ENCODE results near the gene OR2V2.
A peak's percentile ranks its signal among the peaks of the same experiment; 100 is the strongest.
"Not testable (repeated sequence)": the region's sequence is repeated elsewhere in the genome, so short reads cannot be mapped to it uniquely, and the experiment has no call there.

Gene OR2V2

DNA sequence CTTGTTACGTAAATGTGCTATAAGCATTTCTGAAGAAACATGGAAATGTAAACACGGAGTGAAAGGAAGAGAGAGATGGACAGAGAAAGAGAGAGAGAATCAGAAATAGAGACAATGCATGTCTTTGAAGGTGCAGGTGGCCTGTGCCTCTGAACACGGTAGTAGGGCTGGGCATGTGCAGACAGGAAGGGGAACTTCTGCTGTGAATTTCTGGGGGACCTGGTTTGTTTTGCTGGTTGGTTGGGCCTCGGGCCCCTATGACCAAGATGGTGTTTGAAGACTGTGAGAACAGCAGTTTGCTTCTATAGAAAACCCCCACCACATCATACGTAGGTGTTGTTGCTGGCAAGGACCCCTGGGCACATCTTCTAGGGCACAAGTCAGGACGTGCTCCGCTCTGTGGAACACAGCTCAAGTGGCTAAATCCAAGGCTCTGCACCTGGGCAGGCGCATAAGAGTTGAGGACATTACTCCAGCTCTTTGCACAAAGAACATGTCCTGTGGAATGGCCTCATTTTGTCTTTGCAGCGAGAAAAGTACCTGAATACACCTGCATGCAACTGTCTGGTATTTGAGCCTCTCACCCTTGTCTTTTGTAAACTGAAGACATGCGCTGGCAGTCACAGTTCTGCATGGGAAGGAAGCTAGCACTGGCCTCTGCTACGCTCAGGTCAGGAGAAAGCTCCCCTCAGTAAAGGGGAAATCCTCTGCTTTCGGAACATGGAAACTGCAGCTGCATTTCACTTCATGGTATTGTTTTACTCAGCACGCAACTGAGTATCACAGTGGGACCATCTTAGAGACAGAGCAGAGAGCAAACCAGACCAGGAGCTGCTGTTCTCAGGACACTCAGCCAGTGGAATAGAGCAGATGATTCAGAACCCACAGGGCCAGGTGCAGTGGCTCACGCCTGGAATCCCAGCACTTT is 2.7 kb downstream of the OR2V2 start:
- DNase-seq, result no peak

GRCh38 chr5:181151146-181151545 is 3.8 kb downstream of the OR2V2 start:
- no peak for DNase-seq

GRCh38 chr5:181152406-181152805 is 5.0 kb downstream of the OR2V2 start:
- DNase-seq, result no peak

DNA sequence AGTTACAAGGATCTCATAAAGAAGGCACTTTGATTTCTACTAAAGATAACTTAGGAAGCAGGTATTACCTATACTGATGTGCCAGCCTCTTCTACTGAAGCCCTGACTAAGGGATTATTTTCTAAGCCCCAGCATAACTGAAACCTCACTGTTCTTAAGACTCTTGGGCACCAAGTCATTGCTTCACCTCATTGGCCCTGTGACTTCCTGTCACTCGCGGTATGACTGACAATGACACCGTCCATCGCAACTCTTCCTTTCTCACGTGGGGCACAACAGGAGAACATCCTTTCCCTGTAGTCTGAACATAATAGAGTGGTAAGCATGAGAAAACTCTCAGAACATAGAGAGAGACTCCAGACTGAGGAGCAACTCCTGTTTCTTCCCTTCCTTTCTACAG is 6.4 kb downstream of the OR2V2 start:
- DNase-seq, result no peak

DNA sequence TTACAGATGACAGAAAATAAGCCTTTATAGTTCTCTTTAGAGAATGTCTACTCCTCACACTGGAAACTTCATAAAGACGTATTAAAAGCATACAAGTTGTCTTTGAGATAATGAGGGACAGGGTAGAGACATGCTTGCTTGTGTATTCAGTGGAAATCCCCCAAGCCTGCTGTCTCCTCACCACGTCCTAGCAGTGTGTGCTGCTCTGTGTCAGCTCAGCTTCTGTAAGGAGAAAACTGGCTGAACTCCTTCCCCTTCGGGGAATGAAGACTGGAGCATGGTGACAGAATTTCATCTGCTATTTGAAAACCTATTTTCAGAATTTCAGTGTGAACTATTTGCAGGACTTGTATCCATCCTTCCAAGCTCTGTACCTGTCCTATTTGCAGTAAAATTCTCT is 9.4 kb downstream of the OR2V2 start:
- DNase-seq, result no peak

DNA sequence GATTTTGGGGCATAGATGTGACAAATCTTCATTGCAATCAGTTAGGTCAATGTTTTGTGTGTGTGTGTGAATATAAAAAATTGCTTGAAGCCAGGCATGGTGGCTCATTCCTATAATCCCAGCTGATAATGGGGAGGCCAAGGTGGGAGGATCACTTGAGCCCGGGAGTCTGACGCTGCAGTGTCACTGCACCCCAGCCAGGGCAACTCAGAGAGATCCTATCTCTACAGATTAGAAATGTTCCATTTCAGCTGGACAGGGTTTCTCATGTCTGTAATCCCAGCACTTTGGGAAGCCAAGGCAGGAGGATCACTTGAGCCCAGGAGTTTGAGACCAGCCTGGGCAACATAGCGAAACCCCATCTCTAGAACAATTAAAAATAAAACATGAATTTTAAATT is 11.5 kb downstream of the OR2V2 start:
- DNase-seq, result no peak

DNA sequence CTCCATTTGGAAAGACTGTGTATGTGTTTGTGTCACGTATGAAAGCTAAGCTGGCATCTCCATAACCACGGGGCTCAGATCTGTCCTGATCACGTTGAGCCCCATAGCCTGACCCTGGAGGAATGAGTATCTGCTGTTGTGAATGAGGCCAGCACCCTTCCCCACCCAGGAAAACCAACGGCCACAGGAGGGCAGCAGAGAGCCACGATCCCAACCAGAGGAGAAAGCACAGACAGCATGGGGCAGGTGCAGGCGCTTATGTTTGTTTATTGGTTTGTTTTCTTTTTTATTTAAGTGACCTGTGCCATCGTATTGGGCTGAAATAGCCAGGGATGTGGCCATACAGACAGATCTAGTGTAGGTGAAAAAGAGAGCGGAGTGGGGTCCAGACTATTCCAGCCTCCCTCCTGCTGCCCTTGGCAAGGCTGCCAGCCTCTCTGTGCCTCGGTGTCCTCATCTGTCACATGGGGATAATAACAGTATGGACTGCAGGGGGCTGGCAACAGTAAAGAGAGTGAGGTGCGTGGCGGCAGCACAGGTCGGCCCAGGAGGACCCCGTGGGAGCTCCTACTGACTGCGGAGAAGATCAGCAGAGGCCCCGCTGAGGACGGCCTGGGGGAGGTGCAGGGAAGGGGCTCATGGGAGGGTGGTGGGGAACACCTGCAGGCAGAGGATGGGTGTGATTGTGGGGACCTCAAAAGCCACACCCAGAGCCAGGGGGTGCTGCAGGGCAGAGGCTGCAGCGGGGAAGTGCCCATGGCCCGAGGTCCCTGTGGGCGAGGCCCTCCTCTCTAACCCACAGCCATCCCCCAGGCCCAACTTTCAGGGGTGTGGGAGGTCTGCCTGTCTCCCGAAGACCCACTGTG is 12.1 kb downstream of the OR2V2 start:
- DNase-seq, result no peak

DNA sequence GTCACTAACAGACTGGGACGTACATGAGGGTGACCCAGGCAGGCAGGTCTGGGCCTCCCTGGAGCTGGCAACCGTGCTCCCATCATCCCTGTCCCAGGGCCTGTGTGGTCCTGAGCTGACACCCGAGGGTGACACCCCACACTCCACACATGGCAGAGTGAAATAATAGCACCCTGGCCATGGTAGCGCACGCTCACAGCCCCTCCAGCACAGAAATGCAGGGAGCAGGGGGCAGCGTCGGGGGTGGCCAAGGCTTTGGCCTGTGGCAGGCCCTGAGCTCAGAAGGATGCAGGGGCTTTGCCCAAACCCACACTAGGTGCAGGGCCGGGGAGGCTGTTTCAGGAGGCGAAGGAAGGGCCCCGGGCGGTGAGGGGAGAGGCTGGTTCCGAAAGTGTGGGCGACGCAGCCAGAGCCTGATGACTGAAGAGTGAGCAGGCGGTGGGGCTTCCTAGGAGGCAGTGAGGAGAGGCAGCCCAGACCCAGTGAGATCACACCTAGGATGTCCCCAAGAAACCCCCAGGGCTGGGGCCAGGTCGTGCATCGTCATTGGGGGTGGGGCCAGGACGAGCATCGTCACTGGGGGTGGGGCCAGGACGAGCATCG is 12.9 kb downstream of the OR2V2 start:
- no peak for DNase-seq

GRCh38 chr5:181160755-181161533 is 13.6 kb downstream of the OR2V2 start:
- DNase-seq, result not testable (repeated sequence)

DNA sequence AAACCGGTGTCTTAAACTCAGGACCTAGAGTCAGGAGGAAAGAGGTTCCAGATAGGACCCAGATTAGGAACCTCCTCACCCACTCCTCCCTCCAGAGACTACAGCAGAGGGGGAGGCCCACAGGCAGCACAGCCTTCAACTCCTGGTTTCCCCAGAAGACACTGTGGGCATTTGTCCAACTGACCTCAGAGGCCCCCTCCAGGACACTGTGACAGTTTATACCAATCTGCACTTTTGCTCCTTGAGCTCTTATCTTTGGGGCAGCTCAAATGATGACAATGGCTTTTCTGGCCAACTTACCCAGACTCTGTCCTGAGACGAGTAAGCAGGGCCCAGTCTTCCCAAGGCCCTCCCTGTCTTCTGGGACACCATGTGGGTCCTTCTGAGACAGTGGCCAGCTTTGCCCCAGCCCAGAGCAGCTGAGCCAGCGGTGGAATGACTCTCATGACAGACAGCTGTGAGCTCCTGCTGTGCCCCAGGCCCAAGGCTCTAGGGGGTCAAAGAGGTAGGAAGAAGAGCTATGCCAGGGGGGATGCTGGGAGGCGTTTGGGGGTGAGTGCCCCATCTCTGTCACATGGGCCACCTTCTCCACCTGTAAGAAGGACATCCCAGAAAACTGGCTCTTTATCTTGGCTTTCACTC is 14.3 kb downstream of the OR2V2 start:
- no peak for DNase-seq

GRCh38 chr5:181163487-181164075 is 16.2 kb downstream of the OR2V2 start:
- DNase-seq, result no peak

DNA sequence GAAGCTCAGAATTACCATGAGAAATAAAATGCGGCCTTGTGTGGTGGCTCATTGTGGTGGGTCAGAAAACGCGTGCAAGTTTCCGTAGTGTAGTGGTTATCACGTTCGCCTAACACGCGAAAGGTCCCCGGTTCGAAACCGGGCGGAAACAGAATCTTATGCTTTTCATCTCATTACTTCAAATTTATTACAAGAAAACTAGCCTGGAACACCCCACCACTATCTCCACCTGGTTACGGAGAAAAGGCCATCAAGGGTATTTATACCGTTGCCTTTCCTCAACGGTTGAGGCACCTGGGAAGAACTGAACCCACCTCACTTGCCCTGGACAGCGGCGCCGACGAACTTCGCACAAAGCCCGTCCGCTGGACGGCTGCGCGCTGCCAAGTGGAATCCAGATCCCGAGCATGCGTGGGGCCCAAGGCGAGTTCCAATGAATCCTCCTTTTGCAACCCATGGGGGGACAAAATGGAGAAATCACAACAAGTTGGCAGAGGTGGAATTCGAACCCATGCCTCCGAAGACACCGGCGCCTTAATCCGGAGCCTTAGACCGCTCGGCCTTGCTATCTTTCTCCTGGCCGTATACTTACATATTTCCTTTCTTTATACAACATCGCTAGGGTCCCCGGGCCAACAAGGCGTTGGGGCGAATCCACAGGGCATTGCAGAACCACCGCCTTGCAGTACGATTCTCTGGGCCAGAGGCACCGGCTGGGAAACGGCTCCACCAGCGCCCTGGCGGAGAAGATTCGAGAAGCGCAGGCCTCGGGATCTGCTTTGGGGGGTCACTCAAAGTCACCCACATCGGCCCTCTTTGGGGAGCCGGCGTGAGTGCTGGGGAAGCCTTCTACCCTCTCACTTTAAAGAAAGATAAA is 16.9 kb downstream of the OR2V2 start:
- no peak for DNase-seq

GRCh38 chr5:181166812-181167733 is 19.7 kb downstream of the OR2V2 start:
- DNase-seq, result no peak

GRCh38 chr5:181167814-181168488 is 20.6 kb downstream of the OR2V2 start:
- no peak for DNase-seq

- DNase-seq, result no peak
These were observed 21.3 kb downstream of the OR2V2 start for GRCh38 chr5:181168595-181169118.

DNA sequence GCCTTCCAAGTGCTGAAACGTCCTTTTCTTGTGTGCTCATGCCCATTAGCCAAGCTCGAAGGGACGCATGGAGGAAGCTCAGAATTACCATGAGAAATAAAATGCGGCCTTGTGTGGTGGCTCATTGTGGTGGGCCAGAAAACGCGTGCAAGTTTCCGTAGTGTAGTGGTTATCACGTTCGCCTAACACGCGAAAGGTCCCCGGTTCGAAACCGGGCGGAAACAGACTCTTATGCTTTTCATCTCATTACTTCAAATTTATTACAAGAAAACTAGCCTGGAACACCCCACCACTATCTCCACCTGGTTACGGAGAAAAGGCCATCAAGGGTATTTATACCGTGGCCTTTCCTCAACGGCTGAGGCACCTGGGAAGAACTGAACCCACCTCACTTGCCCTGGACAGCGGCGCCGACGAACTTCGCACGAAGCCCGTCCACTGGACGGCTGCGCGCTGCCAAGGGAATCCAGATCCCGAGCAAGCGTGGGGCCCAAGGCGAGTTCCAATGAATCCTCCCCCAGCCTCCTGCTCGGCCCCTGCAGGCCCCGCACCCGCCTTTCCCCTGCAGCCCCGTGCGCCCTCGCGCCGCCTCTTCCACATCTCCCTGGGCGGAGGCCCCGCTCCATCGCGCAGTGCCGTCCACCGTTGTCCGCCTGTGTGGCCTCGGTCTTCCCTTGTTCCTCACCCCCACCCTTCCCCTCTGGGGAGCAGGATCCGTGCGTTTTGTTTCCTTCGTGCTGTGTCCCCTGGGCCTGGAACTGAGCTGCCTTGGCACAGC is 22.3 kb downstream of the OR2V2 start:
- peak; percentile 48 for DNase-seq

GRCh38 chr5:181170237-181170825 is 22.9 kb downstream of the OR2V2 start:
- no peak for DNase-seq
